Measurements from ENCODE around the gene ST7. TPM values are rescaled to one million over a fixed set of nuclear protein-coding genes. Genes with fewer than 3 reads are reported as not detected.

ST7 gene
- polyA plus RNA-seq, 3 donors from 2014 or later = 11.3 to 14.7 (median 14.2) TPM

DNA sequence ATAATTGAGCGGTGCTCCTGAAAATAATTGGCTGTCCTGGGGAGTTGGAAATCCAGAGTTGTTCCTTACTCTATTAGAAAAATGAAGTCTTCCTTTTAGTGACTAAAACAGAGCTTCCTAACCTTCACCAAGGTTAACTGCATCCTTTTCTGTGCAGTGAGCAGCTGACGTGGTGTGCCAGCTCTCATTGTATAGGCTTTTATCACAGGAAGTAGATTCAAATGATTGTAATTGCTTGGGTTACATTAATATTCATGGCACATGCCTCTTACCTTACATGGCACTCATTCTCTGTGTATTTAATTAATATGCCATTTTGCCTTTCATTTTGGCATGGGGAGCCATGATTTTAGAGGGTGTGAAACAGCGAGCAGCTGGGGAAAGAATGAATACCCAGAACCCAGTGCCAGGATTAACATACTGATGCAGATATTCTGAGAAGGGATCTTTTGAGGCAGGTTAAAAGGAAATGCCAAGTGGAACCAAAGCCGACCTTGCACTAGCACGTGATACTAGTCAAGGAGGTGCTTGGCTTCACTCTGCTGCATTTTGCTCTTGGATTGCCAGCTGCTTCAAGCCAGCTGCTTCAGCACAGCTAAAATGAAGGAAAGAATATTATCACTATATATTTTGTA lies 115.3 kb downstream of the ST7 start:
- H3K4me3 Mint-ChIP-seq = no peak overlapping the region
- H3K4me1 Mint-ChIP-seq = peaks cover 25 to 48% of the 10 kb centered on the region in 2 donors
- DNase-seq = no peak
- H3K36me3 Mint-ChIP-seq = no peaks in the 10 kb centered on the region
- H3K27ac Mint-ChIP-seq = peak overlapping the region in 1 of 6 donors; percentile 46
- H3K27me3 Mint-ChIP-seq (ENCODE audit: low read depth in 3 of 3) = no peaks in the 10 kb centered on the region
- no peaks in the 10 kb centered on the region for H3K9me3 Mint-ChIP-seq

DNA sequence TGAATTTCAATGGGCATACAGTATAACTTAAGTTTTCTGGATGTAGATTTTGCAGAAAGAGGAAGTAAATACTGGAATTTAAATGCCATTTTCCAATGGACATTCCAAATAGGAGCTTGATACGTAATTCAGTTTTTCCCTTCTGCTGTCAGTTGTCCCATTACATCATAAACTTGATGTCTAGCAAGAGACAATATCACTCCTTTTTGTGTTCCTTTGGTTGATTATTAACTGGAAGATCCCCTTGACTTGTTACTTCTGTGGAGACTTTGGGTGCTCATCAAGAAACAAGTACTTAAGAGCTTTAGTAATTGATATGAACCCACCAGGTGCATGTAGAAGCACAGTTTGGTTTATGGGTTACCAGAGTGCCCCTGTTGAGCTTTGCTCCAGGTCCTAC lies 116.1 kb downstream of the ST7 start:
- H3K4me1 Mint-ChIP-seq = peaks cover 25 to 48% of the 10 kb centered on the region in 2 donors
- H3K36me3 Mint-ChIP-seq = no peaks in the 10 kb centered on the region
- no peak overlapping the region for H3K4me3 Mint-ChIP-seq
- no peak overlapping the region for H3K27ac Mint-ChIP-seq
- no peaks in the 10 kb centered on the region for H3K9me3 Mint-ChIP-seq
- DNase-seq = no peak
- H3K27me3 Mint-ChIP-seq (ENCODE audit: low read depth in 3 of 3) = no peaks in the 10 kb centered on the region

DNA sequence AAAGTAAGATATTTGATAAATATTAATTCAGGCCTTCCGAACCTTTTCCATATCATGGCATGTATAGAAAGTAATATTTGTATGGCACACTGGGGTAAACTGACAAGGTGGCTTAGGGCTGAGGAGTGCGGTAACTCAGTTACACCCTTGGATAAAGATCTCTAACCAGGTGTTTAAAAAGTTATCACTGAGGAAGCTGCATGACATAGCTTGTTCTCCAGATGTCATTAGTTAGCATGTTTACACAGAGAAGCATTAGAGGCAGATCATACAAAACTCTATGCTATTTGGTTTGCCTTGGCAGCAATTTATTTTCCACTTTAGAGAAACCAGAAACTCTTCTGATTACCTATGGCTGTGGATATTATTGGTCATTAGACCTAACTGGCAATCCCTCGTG lies 118.2 kb downstream of the ST7 start:
- no peak overlapping the region for H3K4me3 Mint-ChIP-seq
- no peaks in the 10 kb centered on the region for H3K9me3 Mint-ChIP-seq
- H3K27me3 Mint-ChIP-seq (ENCODE audit: low read depth in 3 of 3) = peaks cover 0 to 2% (median 0%) of the 10 kb centered on the region in 3 donors
- no peaks in the 10 kb centered on the region for H3K36me3 Mint-ChIP-seq
- no peak for DNase-seq
- H3K27ac Mint-ChIP-seq = no peak overlapping the region
- H3K4me1 Mint-ChIP-seq = peaks cover 23 to 37% of the 10 kb centered on the region in 2 donors

DNA sequence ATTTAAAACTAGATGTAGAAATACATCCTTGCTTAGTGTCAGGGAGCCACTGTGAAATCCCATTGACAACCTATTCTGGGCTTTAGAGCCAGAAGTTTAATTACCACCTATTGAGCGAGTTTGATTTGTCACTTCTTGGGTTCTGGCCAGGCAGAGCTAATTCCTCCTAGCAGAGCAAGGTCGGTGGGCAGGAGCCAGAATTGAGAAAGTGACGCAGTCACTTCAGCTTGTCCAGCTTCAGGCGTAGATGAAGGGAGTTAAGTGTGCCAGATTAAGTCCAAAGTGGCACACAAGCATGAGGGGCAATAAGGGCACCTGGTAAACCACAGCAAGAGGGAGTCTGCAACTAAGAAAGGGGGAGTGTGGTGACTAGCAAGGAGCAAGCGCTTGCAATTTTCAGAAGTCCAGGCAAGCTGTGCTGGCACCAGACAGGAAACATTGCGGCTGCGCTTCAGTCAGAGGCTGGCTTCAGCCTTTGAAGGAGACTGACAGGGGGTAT lies 119.4 kb downstream of the ST7 start:
- no peaks in the 10 kb centered on the region for H3K9me3 Mint-ChIP-seq
- peaks cover 18 to 26% of the 10 kb centered on the region in 2 donors for H3K4me1 Mint-ChIP-seq
- H3K27ac Mint-ChIP-seq = peak overlapping the region in 1 of 6 donors; percentile 62
- H3K36me3 Mint-ChIP-seq = no peaks in the 10 kb centered on the region
- peak overlapping the region in 1 of 5 donors; percentile 12 for H3K4me3 Mint-ChIP-seq
- H3K27me3 Mint-ChIP-seq (ENCODE audit: low read depth in 3 of 3) = peaks cover 0 to 2% (median 0%) of the 10 kb centered on the region in 3 donors
- DNase-seq = peak in 1 of 3 donors; percentile 4

DNA sequence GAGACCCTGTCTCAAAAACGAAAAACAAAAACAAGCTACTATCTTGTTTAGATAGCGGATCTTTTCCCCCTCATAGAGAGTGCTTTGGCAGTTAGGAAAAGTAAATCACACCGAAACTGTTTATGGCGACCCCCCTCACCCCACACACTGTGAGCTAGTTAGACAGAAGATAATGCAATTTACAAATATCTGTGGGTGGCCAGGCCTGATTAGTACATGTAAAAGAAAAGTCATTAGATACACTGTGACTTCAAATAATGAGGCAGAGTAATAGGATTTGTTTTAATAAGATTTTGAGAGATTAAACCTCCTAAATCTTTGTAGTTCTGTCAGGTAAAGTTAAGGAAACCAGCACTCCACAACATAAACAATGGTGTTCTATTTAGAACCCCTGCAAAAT lies 121.1 kb downstream of the ST7 start:
- Mint-ChIP-seq H3K4me1 (peaks cover 10 to 14% of the 10 kb centered on the region in 2 donors), H3K27ac (no peak overlapping the region), H3K4me3 (no peak overlapping the region), H3K9me3 (no peaks in the 10 kb centered on the region), H3K27me3 (ENCODE audit: low read depth in 3 of 3) (peaks cover 0 to 2% (median 0%) of the 10 kb centered on the region in 3 donors), H3K36me3 (no peaks in the 10 kb centered on the region)
- DNase-seq = no peak

DNA sequence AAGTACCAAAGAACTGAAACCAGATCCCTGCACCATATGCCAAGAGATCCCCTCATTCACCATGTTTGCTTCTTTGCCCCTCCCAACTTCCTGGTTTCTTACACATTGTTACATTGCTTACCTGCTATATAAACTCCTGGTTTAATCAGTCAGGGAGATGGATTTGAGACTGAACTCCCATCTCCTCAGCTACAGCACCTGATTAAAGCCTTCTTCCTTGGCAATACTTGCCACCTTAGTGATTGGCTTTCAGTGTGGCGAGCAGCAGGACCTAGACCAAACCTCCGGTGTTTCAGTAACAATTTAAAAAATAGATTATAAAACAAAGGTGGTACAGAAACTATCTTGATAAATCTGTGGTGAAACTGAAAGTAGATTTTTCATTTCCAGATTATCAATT lies 122.6 kb downstream of the ST7 start:
- Mint-ChIP-seq H3K36me3 (no peaks in the 10 kb centered on the region), H3K4me3 (no peak overlapping the region), H3K27ac (no peak overlapping the region), H3K9me3 (no peaks in the 10 kb centered on the region), H3K4me1 (peaks cover 10 to 14% of the 10 kb centered on the region in 2 donors), H3K27me3 (ENCODE audit: low read depth in 3 of 3) (peaks cover 0 to 2% (median 0%) of the 10 kb centered on the region in 3 donors)
- DNase-seq = no peak

DNA sequence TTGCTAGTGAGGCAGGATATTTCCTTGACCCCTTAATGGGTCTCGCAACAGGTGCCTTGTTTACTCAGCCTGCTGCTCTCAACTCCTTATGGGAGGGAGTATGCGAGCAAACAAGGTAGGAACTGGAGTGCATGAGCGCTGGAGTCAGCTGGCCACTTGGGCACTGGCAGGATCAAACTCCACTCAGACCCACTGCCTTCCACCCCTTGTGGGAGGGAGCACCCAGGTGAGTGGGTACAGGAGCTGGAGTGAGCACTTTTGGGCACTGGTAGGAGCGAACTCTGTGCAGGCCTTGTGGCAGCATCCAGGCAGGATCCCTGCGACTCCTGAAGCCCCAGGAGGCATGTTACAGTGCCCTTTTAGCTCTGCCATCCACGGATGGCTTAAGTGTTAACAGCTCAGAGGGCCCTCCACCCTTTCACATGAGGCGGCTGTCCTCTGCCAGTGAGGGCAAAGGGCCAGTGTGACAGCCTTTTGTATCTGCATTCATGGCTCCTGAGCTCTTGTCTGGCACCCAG lies 123.2 kb downstream of the ST7 start:
- H3K27ac Mint-ChIP-seq = no peak overlapping the region
- no peaks in the 10 kb centered on the region for H3K36me3 Mint-ChIP-seq
- peaks cover 10 to 14% of the 10 kb centered on the region in 2 donors for H3K4me1 Mint-ChIP-seq
- no peak overlapping the region for H3K4me3 Mint-ChIP-seq
- no peaks in the 10 kb centered on the region for H3K9me3 Mint-ChIP-seq
- no peak for DNase-seq
- H3K27me3 Mint-ChIP-seq (ENCODE audit: low read depth in 3 of 3) = peaks cover 0 to 2% (median 0%) of the 10 kb centered on the region in 3 donors

DNA sequence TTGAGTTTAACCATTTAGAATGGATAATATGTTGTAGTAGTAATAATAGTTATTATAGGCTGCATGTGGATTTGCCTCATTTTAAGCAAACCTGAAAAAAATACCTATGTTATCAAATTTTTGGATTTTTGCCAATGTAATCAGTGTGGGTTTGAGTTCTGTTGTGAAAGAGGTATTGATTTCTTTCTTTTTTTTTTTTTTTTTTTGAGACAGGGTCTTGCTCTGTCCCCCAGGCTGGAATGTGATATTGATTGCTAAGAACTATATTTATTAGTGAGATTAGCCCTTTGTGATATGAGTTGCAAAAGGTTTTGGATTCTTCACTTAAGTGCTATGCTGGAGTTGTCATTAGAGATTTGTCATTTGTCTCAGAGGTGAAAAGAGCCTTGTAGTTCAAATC lies 124.4 kb downstream of the ST7 start:
- Mint-ChIP-seq H3K9me3 (no peaks in the 10 kb centered on the region), H3K36me3 (no peaks in the 10 kb centered on the region), H3K27ac (no peak overlapping the region), H3K4me1 (peaks cover 6 to 8% of the 10 kb centered on the region in 2 donors), H3K27me3 (ENCODE audit: low read depth in 3 of 3) (peaks cover 0 to 2% (median 0%) of the 10 kb centered on the region in 3 donors), H3K4me3 (no peak overlapping the region)
- DNase-seq = no peak

DNA sequence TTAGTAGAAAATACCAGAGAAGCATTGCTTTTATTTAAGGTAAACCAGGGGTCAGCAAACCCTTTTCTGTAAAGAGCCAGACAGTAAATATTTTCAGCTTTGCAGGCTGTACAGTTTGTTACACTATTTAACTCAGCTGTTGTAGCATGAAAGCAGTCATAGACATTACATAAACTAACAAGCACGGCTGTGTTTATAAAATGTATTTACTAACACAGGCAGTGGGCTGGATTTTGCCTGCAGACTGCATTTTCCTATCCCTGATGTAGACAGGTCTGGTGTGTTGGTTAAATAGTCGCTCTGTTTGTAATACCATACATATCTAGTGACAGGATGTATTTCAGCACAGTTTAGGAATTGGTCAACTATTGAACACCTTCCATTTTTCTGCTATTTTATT lies 129.3 kb downstream of the ST7 start:
- Mint-ChIP-seq H3K9me3 (no peaks in the 10 kb centered on the region), H3K4me1 (peaks cover 14 to 18% of the 10 kb centered on the region in 2 donors), H3K27ac (no peak overlapping the region), H3K27me3 (ENCODE audit: low read depth in 3 of 3) (no peaks in the 10 kb centered on the region), H3K4me3 (no peak overlapping the region), H3K36me3 (no peaks in the 10 kb centered on the region)
- no peak for DNase-seq

DNA sequence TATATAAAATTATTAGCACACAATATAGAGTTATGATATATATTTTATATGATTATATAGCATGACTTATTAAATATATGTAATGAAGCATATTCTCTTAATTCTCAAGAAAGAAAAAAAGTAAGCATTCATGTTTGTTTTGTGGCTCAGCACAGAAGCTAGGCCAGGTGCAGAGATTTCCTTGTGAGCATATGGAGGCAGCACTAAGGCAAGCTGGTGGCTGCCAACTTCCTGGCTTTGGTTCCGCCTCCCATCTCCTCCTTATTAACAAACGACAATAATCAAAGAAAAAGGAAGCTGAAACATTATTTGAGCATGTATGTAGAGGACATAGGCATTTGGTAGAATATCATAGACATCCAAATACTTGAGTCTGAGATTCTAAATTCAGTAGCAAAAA lies 130.3 kb downstream of the ST7 start:
- H3K27me3 Mint-ChIP-seq (ENCODE audit: low read depth in 3 of 3) = peaks cover 0 to 1% (median 0%) of the 10 kb centered on the region in 3 donors
- H3K4me3 Mint-ChIP-seq = no peak overlapping the region
- no peak overlapping the region for H3K27ac Mint-ChIP-seq
- DNase-seq = no peak
- H3K9me3 Mint-ChIP-seq = no peaks in the 10 kb centered on the region
- H3K4me1 Mint-ChIP-seq = peaks cover 19 to 25% of the 10 kb centered on the region in 2 donors
- no peaks in the 10 kb centered on the region for H3K36me3 Mint-ChIP-seq

DNA sequence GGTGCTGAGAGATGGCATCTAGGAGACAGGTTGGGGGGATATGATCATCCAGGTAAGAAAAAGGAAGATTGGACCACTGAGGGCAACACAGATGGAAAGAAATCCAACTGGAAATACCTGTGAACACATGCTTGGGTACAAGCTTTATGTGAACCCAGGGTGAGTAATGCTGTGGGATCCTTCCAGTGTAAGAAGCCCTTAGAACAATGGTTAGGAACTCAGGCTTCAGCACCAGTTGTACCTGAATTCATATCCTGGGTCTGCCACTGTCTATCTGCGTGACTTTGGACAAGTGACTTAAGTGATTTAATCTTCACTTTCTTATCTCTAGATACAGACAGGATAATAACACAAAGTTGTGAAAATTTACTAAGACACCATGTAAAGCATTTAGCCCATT lies 131.0 kb downstream of the ST7 start:
- H3K4me3 Mint-ChIP-seq = no peak overlapping the region
- DNase-seq = no peak
- H3K4me1 Mint-ChIP-seq = peaks cover 19 to 25% of the 10 kb centered on the region in 2 donors
- peaks cover 0 to 1% (median 0%) of the 10 kb centered on the region in 3 donors for H3K27me3 Mint-ChIP-seq (ENCODE audit: low read depth in 3 of 3)
- no peaks in the 10 kb centered on the region for H3K9me3 Mint-ChIP-seq
- no peak overlapping the region for H3K27ac Mint-ChIP-seq
- no peaks in the 10 kb centered on the region for H3K36me3 Mint-ChIP-seq

DNA sequence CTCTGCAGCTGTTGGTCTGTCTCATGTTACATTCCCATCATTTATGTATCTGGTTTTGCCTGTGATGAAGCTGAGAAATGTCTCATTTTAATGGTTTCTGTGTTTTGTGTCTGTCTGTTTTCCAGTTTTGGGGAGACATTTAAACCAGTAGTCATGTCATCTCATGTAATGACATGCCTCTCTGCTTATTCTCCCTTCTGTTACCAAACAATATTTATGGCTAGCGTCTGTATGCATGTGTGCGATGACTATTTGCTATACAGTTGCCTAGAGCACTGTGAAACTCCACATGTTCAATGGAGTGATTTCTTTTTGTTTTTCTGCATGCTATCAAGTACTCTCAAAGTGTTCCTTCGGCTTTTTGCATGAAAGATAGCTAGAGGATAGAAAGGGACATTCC lies 132.0 kb downstream of the ST7 start:
- H3K4me1 Mint-ChIP-seq = peaks cover 19 to 25% of the 10 kb centered on the region in 2 donors
- DNase-seq = no peak
- H3K9me3 Mint-ChIP-seq = no peaks in the 10 kb centered on the region
- H3K27ac Mint-ChIP-seq = no peak overlapping the region
- peaks cover 0 to 1% (median 0%) of the 10 kb centered on the region in 3 donors for H3K27me3 Mint-ChIP-seq (ENCODE audit: low read depth in 3 of 3)
- no peak overlapping the region for H3K4me3 Mint-ChIP-seq
- no peaks in the 10 kb centered on the region for H3K36me3 Mint-ChIP-seq

DNA sequence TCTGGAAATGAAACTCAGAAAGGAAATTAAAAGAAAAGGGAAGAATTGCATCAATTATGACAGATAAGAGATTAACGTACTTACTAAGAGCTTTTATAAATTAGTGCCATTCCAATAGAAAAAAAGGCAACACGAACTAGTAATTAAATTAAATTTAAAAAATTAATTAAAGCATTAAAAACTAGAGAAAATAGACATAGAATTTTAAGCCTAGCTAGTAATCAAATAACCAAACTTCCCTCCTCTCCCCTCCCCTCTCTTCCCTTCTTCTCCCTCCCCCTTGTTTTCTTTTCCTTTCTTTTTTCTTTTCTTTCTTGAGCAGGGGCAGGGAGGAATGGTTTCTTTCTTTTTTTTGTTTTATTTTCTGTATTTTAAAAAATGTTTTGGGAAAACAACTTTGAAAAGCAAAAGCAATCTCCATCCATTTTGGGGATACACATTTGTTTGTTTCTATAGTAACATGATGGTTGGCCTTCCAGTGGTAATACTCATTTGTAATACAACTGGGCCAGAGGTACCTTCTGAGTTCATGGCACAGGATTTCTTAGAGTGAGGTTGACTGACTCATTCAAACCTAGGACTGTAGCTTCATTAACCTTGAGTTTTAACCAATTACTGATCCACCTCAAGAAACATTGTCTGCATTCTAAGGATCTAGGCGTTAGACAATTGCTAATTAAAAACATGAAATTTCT lies 132.6 kb downstream of the ST7 start:
- Mint-ChIP-seq H3K4me3 (no peak overlapping the region), H3K27me3 (ENCODE audit: low read depth in 3 of 3) (peaks cover 0 to 3% (median 1%) of the 10 kb centered on the region in 3 donors), H3K9me3 (no peaks in the 10 kb centered on the region), H3K27ac (no peak overlapping the region), H3K36me3 (no peaks in the 10 kb centered on the region), H3K4me1 (peaks cover 19 to 25% of the 10 kb centered on the region in 2 donors)
- no peak for DNase-seq

DNA sequence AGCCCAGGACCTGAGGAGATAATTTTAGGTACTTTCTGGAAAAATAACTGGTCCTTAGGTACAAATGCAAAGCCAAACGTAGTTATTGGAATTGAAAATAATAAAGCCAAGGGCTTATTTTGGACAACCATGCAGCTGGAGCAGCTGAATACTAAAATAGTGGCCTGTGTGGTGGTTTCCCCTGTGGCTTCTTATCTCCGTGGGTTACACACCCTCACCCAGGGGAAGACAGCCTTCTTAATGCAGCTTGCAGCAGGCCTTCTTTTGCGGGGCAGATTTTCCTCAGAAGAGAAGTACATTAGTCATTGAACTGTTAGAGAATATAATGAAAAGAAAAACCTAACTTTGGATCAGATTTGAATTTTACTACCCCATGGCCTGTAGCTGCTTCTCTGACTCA lies 133.5 kb downstream of the ST7 start:
- no peak for DNase-seq
- H3K27me3 Mint-ChIP-seq (ENCODE audit: low read depth in 3 of 3) = peaks cover 0 to 3% (median 1%) of the 10 kb centered on the region in 3 donors
- no peaks in the 10 kb centered on the region for H3K9me3 Mint-ChIP-seq
- no peak overlapping the region for H3K27ac Mint-ChIP-seq
- peaks cover 19 to 25% of the 10 kb centered on the region in 2 donors for H3K4me1 Mint-ChIP-seq
- H3K36me3 Mint-ChIP-seq = no peaks in the 10 kb centered on the region
- H3K4me3 Mint-ChIP-seq = peak overlapping the region in 3 of 5 donors; percentile 3 to 45 (median 4)

All from immature natural killer cell (primary cell).